COLO668 (cell line): ENCODE results near the gene RUSF1.
"Not testable (repeated sequence)": the region's sequence is repeated elsewhere in the genome, so short reads cannot be mapped to it uniquely, and the experiment has no call there.

Experiments used
- DNase-seq: peaks from one replicate; lab custom pipeline; 2025; ENCODE audit not compliant: unreplicated experiment; lab: John Stamatoyannopoulos, UW

RUSF1 gene

GRCh38 chr16:31487071-31487719 is 21.0 kb downstream of the RUSF1 start:
- DNase-seq, result no peak

DNA sequence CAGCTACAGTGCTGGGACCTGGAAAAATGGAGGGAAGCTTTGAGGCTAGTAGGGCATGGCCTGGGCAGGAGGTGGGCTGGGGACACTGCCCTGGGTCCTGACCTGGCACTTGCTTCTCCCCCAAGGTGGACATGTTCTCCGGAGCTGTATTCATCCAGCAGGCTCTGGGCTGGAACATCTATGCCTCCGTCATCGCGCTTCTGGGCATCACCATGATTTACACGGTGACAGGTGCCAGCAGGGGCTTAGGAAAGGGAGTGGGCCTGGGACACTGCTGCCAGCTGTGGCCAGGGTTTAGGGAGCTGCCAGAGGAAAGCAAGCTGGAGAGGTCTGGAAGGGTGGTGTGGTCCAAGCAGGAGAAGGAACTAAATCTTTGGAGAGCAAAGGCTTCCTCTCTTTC is 22.1 kb downstream of the RUSF1 start:
- no peak for DNase-seq

- DNase-seq, result no peak
Measured at GRCh38 chr16:31485571-31485970, 22.6 kb downstream of the RUSF1 start.

- DNase-seq, result no peak
Measured at GRCh38 chr16:31484491-31485171, 23.6 kb downstream of the RUSF1 start.

DNA sequence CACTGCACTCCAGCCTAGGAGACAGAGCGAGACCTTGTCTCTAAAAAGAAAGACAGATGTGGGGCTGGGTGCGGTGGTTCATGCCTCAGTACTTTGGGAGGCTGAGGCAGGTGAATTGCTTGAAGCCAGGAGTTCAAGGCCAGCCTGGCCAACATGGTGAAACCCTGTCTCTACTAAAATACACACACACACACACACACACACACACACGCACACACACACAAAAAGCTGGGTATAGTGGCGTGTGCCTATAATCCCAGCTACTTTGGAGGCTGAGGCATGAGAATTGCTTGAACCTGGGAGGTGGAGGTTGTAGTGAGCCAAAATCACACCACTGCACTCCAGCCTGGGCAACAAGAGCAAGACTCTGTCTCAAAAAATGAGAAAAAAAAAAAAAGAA is 24.1 kb downstream of the RUSF1 start:
- not testable (repeated sequence) for DNase-seq

GRCh38 chr16:31483081-31483480 is 25.1 kb downstream of the RUSF1 start, which contains the start of gene SLC5A2:
Gene SLC5A2 (plus strand): TSS chr16:31483123. CDS start chr16:31483137, 14 bp downstream.
- DNase-seq, result no peak

DNA sequence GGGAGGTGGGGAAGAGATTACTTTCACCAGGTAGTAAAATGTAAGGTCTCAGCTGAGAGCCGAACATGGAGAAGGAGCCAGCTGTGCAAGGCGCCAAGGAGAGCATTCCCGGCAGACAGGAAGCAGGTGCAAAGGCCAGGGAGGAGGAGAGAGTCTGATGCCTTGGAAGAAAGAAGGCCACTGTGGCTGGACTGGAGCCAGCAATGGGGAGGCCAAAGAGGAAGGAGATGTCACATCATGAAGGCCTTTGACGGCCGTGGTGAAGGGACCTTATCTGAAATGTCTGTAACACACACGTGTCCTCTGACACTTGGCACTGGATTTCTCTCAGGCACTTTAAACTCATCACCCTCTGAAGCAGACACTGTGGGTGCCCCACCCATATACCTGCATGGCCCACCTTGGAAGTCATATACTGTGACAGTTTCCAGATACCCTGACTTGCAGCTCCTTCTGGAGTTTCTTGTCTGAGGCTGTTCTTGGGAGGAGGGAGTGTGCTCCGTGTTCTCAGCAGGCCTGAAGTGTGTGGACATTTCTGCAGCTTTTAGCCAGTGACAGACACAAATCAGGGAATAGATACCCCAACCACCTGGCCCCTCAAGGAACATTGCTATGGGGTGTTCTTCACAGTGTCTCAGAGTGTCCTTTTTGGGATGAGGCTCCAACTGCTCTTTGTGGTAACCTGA is 27.2 kb downstream of the RUSF1 start:
- DNase-seq, result no peak

DNA sequence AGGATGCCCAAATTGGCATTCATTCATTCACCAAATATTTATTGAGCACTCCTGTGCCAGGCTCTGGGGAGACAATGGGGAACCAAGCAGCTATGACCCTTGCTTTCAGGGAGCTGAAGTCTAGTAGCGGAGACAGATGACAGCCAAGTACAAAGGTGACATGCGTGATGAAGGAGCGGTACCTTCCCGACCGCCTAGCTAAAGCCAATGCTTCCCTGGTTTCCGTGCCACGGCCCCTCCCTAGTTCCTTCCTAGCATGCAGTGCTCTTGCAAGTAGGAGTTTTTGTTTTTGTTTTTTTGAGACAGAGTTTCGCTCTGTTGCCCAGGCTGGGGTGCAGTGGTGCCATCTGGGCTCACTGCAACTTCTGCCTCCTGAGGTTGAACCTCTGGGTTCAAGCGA is 28.4 kb downstream of the RUSF1 start:
- no peak for DNase-seq

- DNase-seq, result no peak
Measured at GRCh38 chr16:31478956-31479355, 29.2 kb downstream of the RUSF1 start.

- DNase-seq, result peak; percentile 68
Measured at GRCh38 chr16:31477220-31478216, 30.7 kb downstream of the RUSF1 start.

DNA sequence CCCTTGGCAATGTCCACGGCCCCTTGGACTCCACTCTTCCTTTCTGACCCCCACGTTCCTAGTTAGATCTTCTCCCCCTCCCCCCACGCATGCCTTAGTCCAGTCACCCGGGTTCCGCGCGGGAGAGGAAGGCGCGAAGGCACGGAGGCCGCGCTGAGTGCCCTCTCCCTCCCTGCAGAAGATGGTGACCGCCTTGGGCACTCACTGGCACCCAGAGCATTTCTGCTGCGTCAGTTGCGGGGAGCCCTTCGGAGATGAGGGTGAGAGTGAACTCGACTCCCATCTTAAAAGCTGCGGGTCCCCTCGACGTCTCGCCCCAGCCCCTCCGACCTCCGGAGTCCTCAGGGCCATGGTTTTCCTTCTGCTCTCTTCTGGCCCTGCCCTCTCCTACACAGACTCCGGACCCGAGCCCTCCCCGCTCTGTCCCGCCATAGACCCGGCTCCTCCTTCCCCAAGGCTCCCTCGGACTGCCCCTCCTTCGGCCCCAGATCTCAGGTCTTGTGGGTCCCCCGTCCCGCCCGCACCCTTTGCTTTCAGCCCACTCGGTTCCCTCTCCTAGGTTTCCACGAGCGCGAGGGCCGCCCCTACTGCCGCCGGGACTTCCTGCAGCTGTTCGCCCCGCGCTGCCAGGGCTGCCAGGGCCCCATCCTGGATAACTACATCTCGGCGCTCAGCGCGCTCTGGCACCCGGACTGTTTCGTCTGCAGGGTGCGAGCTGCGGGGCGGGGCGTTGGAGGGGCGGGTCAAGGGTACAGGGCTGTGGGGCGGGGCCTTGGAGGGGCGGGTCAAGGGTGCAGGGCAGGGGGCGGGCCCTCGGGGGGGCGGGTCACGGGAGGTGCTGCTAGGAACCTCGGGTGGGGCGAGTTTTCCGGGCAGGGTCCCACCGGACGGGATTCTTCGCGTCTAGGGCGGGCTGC is 31.6 kb downstream of the RUSF1 start:
- peak; percentile 84 for DNase-seq

- DNase-seq, result no peak
Measured at GRCh38 chr16:31475946-31476302, 32.3 kb downstream of the RUSF1 start.

GRCh38 chr16:31474773-31475738 is 33.1 kb downstream of the RUSF1 start:
- DNase-seq, result no peak

GRCh38 chr16:31474173-31474714 is 33.9 kb downstream of the RUSF1 start:
- no peak for DNase-seq

DNA sequence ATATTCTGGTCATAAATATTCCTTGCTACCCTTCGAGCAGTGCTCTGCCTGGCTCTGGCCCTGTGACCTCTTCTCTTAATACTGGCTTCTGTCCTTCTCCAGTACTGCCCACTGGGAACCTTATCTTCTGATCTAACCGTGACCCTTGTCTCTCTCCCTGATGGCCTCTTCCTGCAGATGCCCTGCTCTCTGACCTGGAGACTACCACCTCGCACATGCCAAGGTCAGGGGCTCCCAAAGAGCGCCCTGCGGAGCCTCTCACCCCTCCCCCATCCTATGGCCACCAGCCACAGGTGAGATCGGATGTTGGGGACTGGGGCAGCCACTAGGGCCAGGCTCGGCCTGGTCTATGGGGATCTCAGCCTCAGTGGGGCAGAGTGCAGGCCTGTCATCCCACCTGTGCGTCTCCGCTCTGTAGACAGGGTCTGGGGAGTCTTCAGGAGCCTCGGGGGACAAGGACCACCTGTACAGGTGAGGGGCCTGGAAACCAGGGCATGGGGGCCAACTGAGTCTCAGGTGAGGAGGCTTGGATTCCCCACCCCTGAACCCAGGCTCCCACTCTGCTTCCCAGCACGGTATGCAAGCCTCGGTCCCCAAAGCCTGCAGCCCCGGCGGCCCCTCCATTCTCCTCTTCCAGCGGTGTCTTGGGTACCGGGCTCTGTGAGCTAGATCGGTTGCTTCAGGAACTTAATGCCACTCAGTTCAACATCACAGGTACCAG is 34.8 kb downstream of the RUSF1 start:
- no peak for DNase-seq

DNA sequence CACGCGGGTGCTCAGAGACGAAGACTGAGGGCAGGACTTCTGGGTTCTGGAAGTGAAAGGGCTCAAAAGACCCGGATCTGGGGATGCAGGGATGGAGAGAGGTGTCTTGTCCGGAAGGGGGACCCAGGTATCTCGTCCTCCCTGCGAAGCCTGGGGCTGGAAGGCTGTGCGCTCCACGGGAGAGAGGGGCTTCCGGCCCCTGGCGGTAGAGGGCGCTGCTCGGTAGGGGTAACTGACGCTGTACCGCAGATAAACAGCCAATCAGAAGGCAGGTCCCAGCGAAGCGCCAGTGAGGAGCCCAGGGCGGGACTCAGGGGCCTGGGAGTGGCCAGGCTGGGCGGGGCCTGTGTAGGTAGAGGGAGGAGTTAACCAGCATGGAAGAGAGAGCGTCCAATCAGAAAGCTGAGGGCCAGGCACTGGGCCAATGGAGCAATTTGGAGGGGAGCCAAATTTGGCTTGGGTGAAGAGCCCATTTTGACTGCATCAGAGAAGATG is 35.4 kb downstream of the RUSF1 start:
- peak; percentile 40 for DNase-seq

GRCh38 chr16:31471875-31472708 is 36.1 kb downstream of the RUSF1 start, which contains the start of gene TGFB1I1:
Gene TGFB1I1 (plus strand): TSS chr16:31472152. CDS start chr16:31472189, 37 bp downstream.
- DNase-seq, result peak; percentile 12
